MCF 10A (cell line): Measurements from ENCODE around the gene C3orf70. TPM values are rescaled to one million over a fixed set of nuclear protein-coding genes. Genes with fewer than 3 reads are reported as not detected.

Experiments
- BruUV-seq: library from RNA; stranded (reverse); fragments of 400-500 nt; replicated peaks from 2 replicates; lab custom pipeline; 2021; lab: Mats Ljungman, UMichigan
- CTCF ChIA-PET: fragments of 300-600 bp; sonication (Branson Sonifier 250); formaldehyde crosslinking; extraction: SDS; loops from one replicate; lab custom pipeline; 2021; ENCODE audit warnings: antibody characterized with exemption, inconsistent platforms; lab: Yijun Ruan, JAX
- POLR2A ChIA-PET: fragments of 300-600, 350-650 bp; sonication (Branson Sonifier 250); formaldehyde crosslinking; extraction: SDS; loops from one replicate; lab custom pipeline; 2020; ENCODE audit warnings: antibody characterized with exemption, inconsistent platforms; lab: Yijun Ruan, JAX
- DNase-seq: peaks from one replicate; pipeline ENCODE4 v3.0.0-alpha.2; 2018; ENCODE audit not compliant: unreplicated experiment
- H3K27ac Mint-ChIP-seq: one replicate; pipeline ENCODE4 v1.8.0; 2022; ENCODE audit warnings: mild to moderate bottlenecking, low read depth, mixed read lengths; ENCODE audit not compliant: unreplicated experiment
- H3K27me3 Mint-ChIP-seq: one replicate; pipeline ENCODE4 v1.8.0; 2022; ENCODE audit warnings: mixed read lengths; ENCODE audit not compliant: insufficient read depth, unreplicated experiment
- H3K36me3 Mint-ChIP-seq: one replicate; pipeline ENCODE4 v1.8.0; 2022; ENCODE audit warnings: mild to moderate bottlenecking, moderate library complexity, mixed read lengths; ENCODE audit not compliant: insufficient read depth, unreplicated experiment
- H3K4me1 Mint-ChIP-seq: one replicate; pipeline ENCODE4 v1.8.0; 2022; ENCODE audit warnings: mixed read lengths; ENCODE audit not compliant: insufficient read depth, unreplicated experiment
- H3K4me3 Mint-ChIP-seq: one replicate; pipeline ENCODE4 v1.8.0; 2022; ENCODE audit warnings: mild to moderate bottlenecking, moderate library complexity, mixed read lengths; ENCODE audit not compliant: unreplicated experiment
- H3K9me3 Mint-ChIP-seq: one replicate; pipeline ENCODE4 v1.8.0; 2022; ENCODE audit warnings: mixed read lengths; ENCODE audit not compliant: unreplicated experiment
- CTCF ChIP-seq: fragments of 200-600 bp; IDR thresholded peaks from one replicate; pipeline ENCODE4 v1.8.0; 2022; ENCODE audit warnings: antibody characterized with exemption, mild to moderate bottlenecking; ENCODE audit not compliant: unreplicated experiment
- intact Hi-C: fragments of 100-400 bp; cut with micrococcal nuclease; formaldehyde crosslinking; loops from 2 replicates; pipeline ENCODE4 v1.14.1; 2022
- total RNA-seq: library from RNA; stranded (reverse); gene quantifications from 2 replicates; pipeline ENCODE4 v1.2.3, GENCODE V29; 2022

The C3orf70 gene
- total RNA-seq, 1 experiment from 2014 or later = not detected

GRCh38 chr3:185134509-185134908 is 18.4 kb downstream of the C3orf70 start:
- no peak for DNase-seq
- intact Hi-C loops = no loop called here
- POLR2A ChIA-PET = no interaction called here
- Mint-ChIP-seq H3K36me3 (peaks cover 6% of the 10 kb centered on the region), H3K4me3 (no peak overlapping the region), H3K4me1 (no peaks in the 10 kb centered on the region), H3K27ac (no peak overlapping the region), H3K9me3 (no peaks in the 10 kb centered on the region), H3K27me3 (peaks cover 69% of the 10 kb centered on the region)
- no TSS peak for BruUV-seq
- CTCF ChIA-PET = no interaction called here
- no peak for TF ChIP-seq CTCF

- no peak for DNase-seq
- intact Hi-C loops = no loop called here
- ChIA-PET POLR2A (interaction anchor here (0.7 kb wide), 1 partner anchor 83 kb away, joined by 3 read pairs; no protein-coding TSS in a partner anchor), CTCF (interaction anchor here (0.6 kb wide), 1 partner anchor 10 kb away, joined by 3 read pairs; no protein-coding TSS in a partner anchor)
- Mint-ChIP-seq H3K36me3 (no peaks in the 10 kb centered on the region), H3K4me1 (no peaks in the 10 kb centered on the region), H3K27ac (no peak overlapping the region), H3K9me3 (no peaks in the 10 kb centered on the region), H3K27me3 (peaks cover 45% of the 10 kb centered on the region), H3K4me3 (no peak overlapping the region)
- TF ChIP-seq CTCF = no peak
- BruUV-seq = no TSS peak
Measured at GRCh38 chr3:185131602-185132256, 21.1 kb downstream of the C3orf70 start.

GRCh38 chr3:185129083-185129482 is 23.8 kb downstream of the C3orf70 start:
- Mint-ChIP-seq H3K36me3 (no peaks in the 10 kb centered on the region), H3K4me1 (no peaks in the 10 kb centered on the region), H3K27me3 (peaks cover 39% of the 10 kb centered on the region), H3K4me3 (no peak overlapping the region), H3K27ac (no peak overlapping the region), H3K9me3 (no peaks in the 10 kb centered on the region)
- no peak for DNase-seq
- ChIA-PET POLR2A (no interaction called here), CTCF (no interaction called here)
- TF ChIP-seq CTCF = no peak
- intact Hi-C loops = no loop called here
- no TSS peak for BruUV-seq

- no peaks in the 10 kb centered on the region for H3K36me3 Mint-ChIP-seq
- ChIA-PET CTCF (no interaction called here), POLR2A (no interaction called here)
- H3K9me3 Mint-ChIP-seq = no peaks in the 10 kb centered on the region
- no TSS peak for BruUV-seq
- DNase-seq = no peak
- intact Hi-C loops = no loop called here
- H3K4me1 Mint-ChIP-seq = no peaks in the 10 kb centered on the region
- H3K27me3 Mint-ChIP-seq = peaks cover 22% of the 10 kb centered on the region
- no peak overlapping the region for H3K27ac Mint-ChIP-seq
- no peak overlapping the region for H3K4me3 Mint-ChIP-seq
- no peak for TF ChIP-seq CTCF
Measured at GRCh38 chr3:185126201-185126600, 26.7 kb downstream of the C3orf70 start.
